ENCODE measurements around the gene IFI35. TPM values are rescaled to one million over a fixed set of nuclear protein-coding genes. Genes with fewer than 3 reads are reported as not detected.

Gene IFI35
- total RNA-seq, 2 experiments from 2014 or later: 43.9 to 50.5 TPM

- H3K9me3 Mint-ChIP-seq: no peaks in the 10 kb centered on the region
- intact Hi-C loops (cut with micrococcal nuclease): no loop called here
- H3K36me3 Mint-ChIP-seq (ENCODE audit: low read depth): peaks cover 52% of the 10 kb centered on the region
- CTCF ChIA-PET: interaction anchor here (0.8 kb wide), 1 partner anchor 58 kb away, joined by 3 read pairs; the partner anchor contains the start of gene RPL27
- DNase-seq: no peak
- no peaks in the 10 kb centered on the region for H3K4me1 Mint-ChIP-seq (ENCODE audit: low read depth)
- no peaks in the 10 kb centered on the region for H3K27me3 Mint-ChIP-seq (ENCODE audit: low read depth)
- H3K4me3 Mint-ChIP-seq: no peak overlapping the region
- H3K27ac Mint-ChIP-seq: no peak overlapping the region
These were observed 49.5 kb downstream of the IFI35 start for GRCh38 chr17:43056051-43056450.

- Mint-ChIP-seq H3K27me3 (ENCODE audit: low read depth) (no peaks in the 10 kb centered on the region), H3K4me3 (no peak overlapping the region), H3K27ac (no peak overlapping the region), H3K4me1 (ENCODE audit: low read depth) (no peaks in the 10 kb centered on the region), H3K36me3 (ENCODE audit: low read depth) (peaks cover 40% of the 10 kb centered on the region), H3K9me3 (no peaks in the 10 kb centered on the region)
- CTCF ChIA-PET: no interaction called here
- no peak for DNase-seq
- intact Hi-C loops (cut with micrococcal nuclease): no loop called here
These were observed 56.5 kb downstream of the IFI35 start for GRCh38 chr17:43062984-43063638.

Other genes with a start within 250 kb of the IFI35 start
- not detected for gene RAMP2, start 245.6 kb upstream of the IFI35 start, total RNA-seq
- gene VPS25, start 233.3 kb upstream of the IFI35 start, total RNA-seq: 10 to 100 TPM; 57.5 to 58.2 TPM
- under 1 TPM; 0.17 to 0.41 TPM for gene WNK4, start 226.2 kb upstream of the IFI35 start, total RNA-seq
- 10 to 100 TPM; 23.7 to 24.4 TPM for gene COA3, start 208.1 kb upstream of the IFI35 start, total RNA-seq
- not detected for gene CNTD1, start 207.9 kb upstream of the IFI35 start, total RNA-seq
- 10 to 100 TPM; 64.1 to 71.3 TPM for gene BECN1, start 182.5 kb upstream of the IFI35 start, total RNA-seq
- 10 to 100 TPM; 84.7 to 87.0 TPM for gene PSME3, start 173.4 kb upstream of the IFI35 start, total RNA-seq
- 1 to 10 TPM; 2.0 to 2.6 TPM for gene AOC2, start 162.2 kb upstream of the IFI35 start, total RNA-seq
- 1 to 10 TPM; 1.4 to 2.6 TPM for gene AOC3, start 155.6 kb upstream of the IFI35 start, total RNA-seq
- gene G6PC1, start 106.0 kb upstream of the IFI35 start, total RNA-seq: not detected
- 10 to 100 TPM; 48.4 to 49.3 TPM for gene AARSD1, start 42.3 kb upstream of the IFI35 start, total RNA-seq
- gene PTGES3L, start 26.7 kb upstream of the IFI35 start, total RNA-seq: under 1 TPM; 0.33 to 0.57 TPM
- gene RUNDC1, start 26.2 kb upstream of the IFI35 start, total RNA-seq: 1 to 10 TPM; 5.9 to 6.5 TPM
- 1,000 to 10,000 TPM; 1,974 to 2,033 TPM for gene RPL27, start 8.4 kb upstream of the IFI35 start, total RNA-seq
- gene VAT1, start 15.6 kb downstream of the IFI35 start, total RNA-seq: 10 to 100 TPM; 32.6 to 34.7 TPM
- gene RND2, start 18.4 kb downstream of the IFI35 start, total RNA-seq: not detected
- 10 to 100 TPM; 77.4 to 80.6 TPM for gene BRCA1, start 118.6 kb downstream of the IFI35 start, total RNA-seq
- gene NBR1, start 164.4 kb downstream of the IFI35 start, total RNA-seq: 10 to 100 TPM; 62.1 to 66.8 TPM
- 1 to 10 TPM; 5.8 to 7.1 TPM for gene TMEM106A, start 205.1 kb downstream of the IFI35 start, total RNA-seq
- not detected for gene CCDC200, start 221.8 kb downstream of the IFI35 start, total RNA-seq
- 1,000 to 10,000 TPM; 6,253 to 7,820 TPM for gene RNU2-1, start 227.2 kb downstream of the IFI35 start, total RNA-seq

Measured in activated naive CD4-positive, alpha-beta T cell treated with anti-CD3 and anti-CD28 coated beads for 36 hours (primary cell).